Karpas-422 (cell line): ENCODE measurements around the gene RTN4RL1. TPM values are rescaled to one million over a fixed set of nuclear protein-coding genes. Genes with fewer than 3 reads are reported as not detected.
A peak's percentile ranks its signal among the peaks of the same experiment; 100 is the strongest.

ENCODE experiments used
- DNase-seq: peaks from one replicate; pipeline ENCODE4 v3.0.0-alpha.2; 2015
- H2AFZ ChIP-seq: fragments of 200-600 bp; sonication (generic); 2 replicates; pipeline ENCODE4 v1.6.1; 2014; ENCODE audit warnings: antibody characterized with exemption, low read length, mixed read lengths
- H3K27ac ChIP-seq: fragments of 200-600 bp; sonication (generic); 2 replicates; pipeline ENCODE4 v1.5.1; 2014; ENCODE audit warnings: mild to moderate bottlenecking, low read length, moderate library complexity
- H3K27me3 ChIP-seq: fragments of 200-600 bp; sonication (generic); 2 replicates; pipeline ENCODE4 v1.6.1; 2014; ENCODE audit warnings: low read length, mixed read lengths
- H3K36me3 ChIP-seq: fragments of 200-600 bp; sonication (generic); 2 replicates; pipeline ENCODE4 v1.6.1; 2014; ENCODE audit warnings: low read length, mixed read lengths; ENCODE audit not compliant: insufficient read depth
- H3K4me1 ChIP-seq: fragments of 200-600 bp; sonication (generic); 2 replicates; pipeline ENCODE4 v1.6.1; 2014; ENCODE audit warnings: mild to moderate bottlenecking, low read length, mixed read lengths
- H3K4me2 ChIP-seq: fragments of 200-600 bp; sonication (generic); 2 replicates; pipeline ENCODE4 v1.6.1; 2014; ENCODE audit warnings: low read length, low read depth, mild to moderate bottlenecking; ENCODE audit not compliant: poor library complexity, severe bottlenecking
- H3K4me3 ChIP-seq: fragments of 200-600 bp; sonication (generic); 2 replicates; pipeline ENCODE4 v1.5.1; 2014; ENCODE audit warnings: mild to moderate bottlenecking, antibody characterized with exemption, low read length, mixed read lengths
- H3K79me2 ChIP-seq: fragments of 200-600 bp; sonication (generic); 2 replicates; pipeline ENCODE4 v1.6.1; 2014; ENCODE audit warnings: mild to moderate bottlenecking, low read length, mixed read lengths
- H3K9ac ChIP-seq: fragments of 200-600 bp; sonication (generic); 2 replicates; pipeline ENCODE4 v1.6.0; 2014; ENCODE audit warnings: low read length
- H3K9me2 ChIP-seq: fragments of 200-600 bp; sonication (generic), shearing (Covaris generic); replicated peaks from 2 replicates; pipeline ENCODE4 v1.6.0; 2014; ENCODE audit warnings: mild to moderate bottlenecking, low read length, moderate library complexity; ENCODE audit not compliant: insufficient read depth
- H3K9me3 ChIP-seq: fragments of 300-700, 200-600 bp; sonication (generic); 2 replicates; pipeline ENCODE4 v1.6.1; 2014; ENCODE audit warnings: low read length, mixed read lengths
- H4K20me1 ChIP-seq: fragments of 200-600 bp; sonication (generic); 2 replicates; pipeline ENCODE4 v1.6.1; 2014; ENCODE audit warnings: mild to moderate bottlenecking, antibody characterized with exemption, low read length, low read depth; ENCODE audit not compliant: insufficient read depth
- total RNA-seq: library from RNA; depleted of rRNA; stranded (reverse); fragments of >200 nt; shearing (Covaris generic); gene quantifications from 2 replicates; pipeline ENCODE4 v1.2.3, GENCODE V29; 2014; ENCODE audit warnings: low replicate concordance

The RTN4RL1 gene
- total RNA-seq, 1 experiment from 2014 or later, result 0.30 TPM

GRCh38 chr17:1918346-1919162, 106.6 kb downstream of the RTN4RL1 start:
- no peak overlapping the region for H2AFZ ChIP-seq
- DNase-seq, result no peak
- no peaks in the 10 kb centered on the region for H3K79me2 ChIP-seq
- H3K9me2 ChIP-seq, result no peaks in the 10 kb centered on the region
- peaks cover 12% of the 10 kb centered on the region for H3K4me1 ChIP-seq
- H3K27me3 ChIP-seq, result no peaks in the 10 kb centered on the region
- no peak overlapping the region for H3K9ac ChIP-seq
- H3K27ac ChIP-seq, result no peak overlapping the region
- no peaks in the 10 kb centered on the region for H3K36me3 ChIP-seq
- no peaks in the 10 kb centered on the region for H4K20me1 ChIP-seq
- no peak overlapping the region for H3K4me2 ChIP-seq
- H3K9me3 ChIP-seq, result no peaks in the 10 kb centered on the region
- H3K4me3 ChIP-seq, result no peak overlapping the region

- no peaks in the 10 kb centered on the region for H3K9me3 ChIP-seq
- DNase-seq, result no peak
- no peak overlapping the region for H3K4me3 ChIP-seq
- H3K9ac ChIP-seq, result no peak overlapping the region
- no peaks in the 10 kb centered on the region for H4K20me1 ChIP-seq
- H3K4me2 ChIP-seq, result no peak overlapping the region
- no peak overlapping the region for H2AFZ ChIP-seq
- no peak overlapping the region for H3K27ac ChIP-seq
- no peaks in the 10 kb centered on the region for H3K27me3 ChIP-seq
- H3K4me1 ChIP-seq, result peaks cover 12% of the 10 kb centered on the region
- no peaks in the 10 kb centered on the region for H3K9me2 ChIP-seq
- H3K36me3 ChIP-seq, result no peaks in the 10 kb centered on the region
- H3K79me2 ChIP-seq, result no peaks in the 10 kb centered on the region
Measured at GRCh38 chr17:1916963-1917715, 108.0 kb downstream of the RTN4RL1 start.

DNA sequence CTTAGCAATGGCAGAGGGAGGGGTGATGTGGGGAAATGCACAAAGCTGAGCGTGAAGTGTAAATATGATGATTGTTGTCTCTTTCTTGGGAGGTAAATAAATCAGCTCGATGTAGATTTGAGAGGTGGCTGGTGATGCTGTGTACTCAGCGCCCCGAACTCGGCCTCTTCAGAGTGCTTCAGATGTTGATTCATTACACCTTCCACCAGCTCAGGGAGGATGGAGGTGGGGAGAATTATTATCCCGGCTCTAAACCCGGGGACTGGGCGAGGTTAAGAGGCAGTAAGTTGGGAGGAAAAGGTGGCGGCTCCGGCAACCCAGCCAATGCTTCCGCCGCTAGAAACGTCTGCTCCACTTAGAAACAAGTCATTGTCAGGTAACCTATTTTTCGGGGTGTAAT, 108.8 kb downstream of the RTN4RL1 start:
- DNase-seq, result no peak
- Histone ChIP-seq H3K9me2 (no peaks in the 10 kb centered on the region), H3K27me3 (no peaks in the 10 kb centered on the region), H3K79me2 (no peaks in the 10 kb centered on the region), H3K27ac (no peak overlapping the region), H4K20me1 (no peaks in the 10 kb centered on the region), H3K36me3 (no peaks in the 10 kb centered on the region), H3K4me1 (peaks cover 12% of the 10 kb centered on the region), H3K9me3 (no peaks in the 10 kb centered on the region), H3K4me2 (peak overlapping the region; percentile 54), H2AFZ (peak overlapping the region; percentile 85), H3K9ac (peak overlapping the region; percentile 29; the same call in 1 of the 2 replicates), H3K4me3 (peak overlapping the region; percentile 38; the same call in 1 of the 2 replicates)

GRCh38 chr17:1915889-1916288, 109.2 kb downstream of the RTN4RL1 start:
- peak overlapping the region; percentile 85 for H2AFZ ChIP-seq
- no peak overlapping the region for H3K27ac ChIP-seq
- peak overlapping the region; percentile 54 for H3K4me2 ChIP-seq
- H3K79me2 ChIP-seq, result no peaks in the 10 kb centered on the region
- peak overlapping the region; percentile 38; the same call in 1 of the 2 replicates for H3K4me3 ChIP-seq
- no peaks in the 10 kb centered on the region for H3K9me3 ChIP-seq
- H3K9ac ChIP-seq, result peak overlapping the region; percentile 47; the same call in 1 of the 2 replicates
- H4K20me1 ChIP-seq, result no peaks in the 10 kb centered on the region
- peaks cover 12% of the 10 kb centered on the region for H3K4me1 ChIP-seq
- H3K27me3 ChIP-seq, result no peaks in the 10 kb centered on the region
- H3K36me3 ChIP-seq, result no peaks in the 10 kb centered on the region
- DNase-seq, result peak; percentile 88
- H3K9me2 ChIP-seq, result no peaks in the 10 kb centered on the region

GRCh38 chr17:1914661-1915083, 110.5 kb downstream of the RTN4RL1 start:
- Histone ChIP-seq H2AFZ (no peak overlapping the region), H3K9ac (no peak overlapping the region), H3K4me2 (no peak overlapping the region), H3K27ac (no peak overlapping the region), H4K20me1 (no peaks in the 10 kb centered on the region), H3K79me2 (no peaks in the 10 kb centered on the region), H3K9me2 (no peaks in the 10 kb centered on the region), H3K4me1 (peaks cover 18% of the 10 kb centered on the region), H3K36me3 (no peaks in the 10 kb centered on the region), H3K9me3 (no peaks in the 10 kb centered on the region), H3K27me3 (no peaks in the 10 kb centered on the region), H3K4me3 (no peak overlapping the region)
- DNase-seq, result no peak

DNA sequence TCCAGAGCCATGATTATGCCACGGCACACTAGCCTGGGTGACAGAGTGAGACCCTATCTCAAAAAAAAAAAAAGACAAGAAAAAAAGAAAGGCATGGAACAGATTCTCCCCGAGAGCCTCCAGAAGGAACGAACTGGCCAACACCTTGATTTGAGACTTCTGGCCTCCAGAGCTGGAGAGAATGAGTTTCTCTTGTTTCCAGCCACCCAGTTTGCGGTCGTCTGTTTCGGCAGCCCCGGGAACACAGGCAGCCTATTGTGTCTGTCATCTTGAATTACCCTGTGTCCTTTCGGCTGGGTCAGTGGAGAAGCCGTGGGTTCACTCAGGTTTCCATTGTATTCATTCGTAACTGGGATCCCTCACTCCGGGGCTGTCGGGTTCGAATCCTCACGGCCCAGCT, 111.4 kb downstream of the RTN4RL1 start:
- Histone ChIP-seq H3K4me1 (peaks cover 27% of the 10 kb centered on the region), H3K9me2 (no peaks in the 10 kb centered on the region), H3K36me3 (no peaks in the 10 kb centered on the region), H3K27me3 (no peaks in the 10 kb centered on the region), H2AFZ (no peak overlapping the region), H3K4me2 (no peak overlapping the region), H3K4me3 (no peak overlapping the region), H3K9ac (no peak overlapping the region), H4K20me1 (no peaks in the 10 kb centered on the region), H3K9me3 (no peaks in the 10 kb centered on the region), H3K79me2 (no peaks in the 10 kb centered on the region), H3K27ac (no peak overlapping the region)
- no peak for DNase-seq

GRCh38 chr17:1912146-1912545, 113.0 kb downstream of the RTN4RL1 start:
- Histone ChIP-seq H3K36me3 (no peaks in the 10 kb centered on the region), H3K4me2 (no peak overlapping the region), H3K9ac (no peak overlapping the region), H3K4me3 (no peak overlapping the region), H3K4me1 (peaks cover 40% of the 10 kb centered on the region), H3K27ac (no peak overlapping the region), H3K27me3 (no peaks in the 10 kb centered on the region), H2AFZ (no peak overlapping the region), H4K20me1 (no peaks in the 10 kb centered on the region), H3K79me2 (no peaks in the 10 kb centered on the region), H3K9me3 (no peaks in the 10 kb centered on the region), H3K9me2 (no peaks in the 10 kb centered on the region)
- DNase-seq, result no peak

GRCh38 chr17:1909985-1910384, 115.1 kb downstream of the RTN4RL1 start:
- Histone ChIP-seq H3K79me2 (no peaks in the 10 kb centered on the region), H3K4me2 (peak overlapping the region; percentile 78), H3K4me1 (peaks cover 38% of the 10 kb centered on the region), H3K9ac (no peak overlapping the region), H3K27ac (no peak overlapping the region), H2AFZ (no peak overlapping the region), H3K9me2 (no peaks in the 10 kb centered on the region), H3K4me3 (no peak overlapping the region), H4K20me1 (no peaks in the 10 kb centered on the region), H3K36me3 (no peaks in the 10 kb centered on the region), H3K27me3 (no peaks in the 10 kb centered on the region), H3K9me3 (no peaks in the 10 kb centered on the region)
- DNase-seq, result no peak
